ENCODE results near the gene ARHGAP10.

Gene ARHGAP10

DNA sequence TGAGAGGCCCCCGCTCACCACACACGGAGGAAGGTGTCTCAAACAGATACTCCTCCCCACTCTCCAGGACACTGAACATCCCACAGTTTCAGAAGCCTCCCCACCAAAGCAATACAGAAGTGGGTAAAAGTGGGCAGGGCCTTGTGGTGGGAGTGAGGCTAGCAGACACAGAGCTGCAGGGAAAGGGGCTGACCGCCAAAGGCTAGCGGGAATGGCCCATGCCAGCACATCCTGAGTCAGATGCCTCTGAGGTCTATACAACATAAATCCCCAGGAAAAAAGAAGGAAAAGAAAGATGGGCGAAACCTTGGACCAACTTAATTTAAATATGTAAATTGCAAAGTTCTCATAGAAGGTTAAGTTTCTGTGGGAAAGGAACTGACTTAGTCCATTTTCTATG is 21.9 kb upstream of the ARHGAP10 start:
- TF ChIP-seq, protein P1, sequence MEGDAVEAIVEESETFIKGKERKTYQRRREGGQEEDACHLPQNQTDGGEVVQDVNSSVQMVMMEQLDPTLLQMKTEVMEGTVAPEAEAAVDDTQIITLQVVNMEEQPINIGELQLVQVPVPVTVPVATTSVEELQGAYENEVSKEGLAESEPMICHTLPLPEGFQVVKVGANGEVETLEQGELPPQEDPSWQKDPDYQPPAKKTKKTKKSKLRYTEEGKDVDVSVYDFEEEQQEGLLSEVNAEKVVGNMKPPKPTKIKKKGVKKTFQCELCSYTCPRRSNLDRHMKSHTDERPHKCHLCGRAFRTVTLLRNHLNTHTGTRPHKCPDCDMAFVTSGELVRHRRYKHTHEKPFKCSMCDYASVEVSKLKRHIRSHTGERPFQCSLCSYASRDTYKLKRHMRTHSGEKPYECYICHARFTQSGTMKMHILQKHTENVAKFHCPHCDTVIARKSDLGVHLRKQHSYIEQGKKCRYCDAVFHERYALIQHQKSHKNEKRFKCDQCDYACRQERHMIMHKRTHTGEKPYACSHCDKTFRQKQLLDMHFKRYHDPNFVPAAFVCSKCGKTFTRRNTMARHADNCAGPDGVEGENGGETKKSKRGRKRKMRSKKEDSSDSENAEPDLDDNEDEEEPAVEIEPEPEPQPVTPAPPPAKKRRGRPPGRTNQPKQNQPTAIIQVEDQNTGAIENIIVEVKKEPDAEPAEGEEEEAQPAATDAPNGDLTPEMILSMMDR (IDR thresholded peaks at IDR 0.05; ENCODE audit: insufficient read depth, low read length, poor library complexity, severe bottlenecking), result no peak
- DNase-seq (ENCODE audit: extremely low read depth, insufficient read length), result no peak

DNA sequence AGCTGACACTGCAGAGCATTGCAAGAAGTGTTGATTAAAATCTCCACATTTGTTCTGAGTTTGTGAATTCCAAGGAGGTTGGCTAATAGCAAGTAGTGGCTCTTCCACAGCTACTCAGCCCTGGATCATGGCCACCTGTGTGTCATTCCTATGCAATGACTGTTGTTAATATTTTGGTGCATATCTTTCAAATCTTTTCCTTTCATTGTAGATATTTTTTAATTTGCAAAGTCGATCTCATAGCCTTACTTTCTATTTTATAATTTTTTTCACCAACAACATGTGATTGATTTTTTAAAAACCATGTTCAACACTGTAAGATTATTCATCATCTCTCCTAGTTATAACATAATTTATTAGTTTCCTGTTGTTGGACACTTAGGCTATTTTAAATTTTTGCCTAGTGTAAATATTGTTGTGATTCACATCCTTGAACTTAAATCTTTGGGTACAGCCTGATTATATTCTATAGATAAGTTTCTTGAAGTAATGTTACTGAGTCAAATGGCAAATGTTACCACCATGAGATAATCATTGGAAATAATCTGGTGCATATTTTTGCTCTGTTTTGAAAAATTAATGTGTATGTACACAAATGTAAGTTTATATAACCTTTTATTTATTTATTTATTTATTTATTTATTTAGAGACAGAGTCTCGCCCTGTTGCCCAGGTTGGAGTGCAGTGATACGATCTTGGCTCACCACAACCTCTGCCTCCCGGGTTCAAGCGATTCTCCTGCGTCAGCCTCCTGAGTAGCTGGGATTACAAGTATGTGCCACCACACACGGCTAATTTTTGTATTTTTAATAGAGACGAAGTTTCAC is 17.1 kb upstream of the ARHGAP10 start:
- Histone ChIP-seq H3K4me3 (replicated peaks; ENCODE audit: low read depth, low read length) (no peak overlapping the region), H3K36me3 (ENCODE audit: control insufficient read depth, insufficient read depth, low read length) (no peaks in the 10 kb centered on the region), H3K27me3 (replicated peaks; ENCODE audit: control insufficient read depth, insufficient read depth, low read length) (no peaks in the 10 kb centered on the region)
- DNase-seq (ENCODE audit: extremely low read depth, insufficient read length), result no peak
- TF ChIP-seq, protein P1 (IDR thresholded peaks at IDR 0.05; ENCODE audit: insufficient read depth, low read length, poor library complexity, severe bottlenecking), result no peak

More for the DNA sequence above, 21.9 kb upstream of the ARHGAP10 start:
- no peaks in the 10 kb centered on the region for H3K36me3 ChIP-seq (ENCODE audit: control insufficient read depth, insufficient read depth, low read length)
- no peak overlapping the region for H3K4me3 ChIP-seq (replicated peaks; ENCODE audit: low read depth, low read length)
- no peaks in the 10 kb centered on the region for H3K27me3 ChIP-seq (replicated peaks; ENCODE audit: control insufficient read depth, insufficient read depth, low read length)

DNA sequence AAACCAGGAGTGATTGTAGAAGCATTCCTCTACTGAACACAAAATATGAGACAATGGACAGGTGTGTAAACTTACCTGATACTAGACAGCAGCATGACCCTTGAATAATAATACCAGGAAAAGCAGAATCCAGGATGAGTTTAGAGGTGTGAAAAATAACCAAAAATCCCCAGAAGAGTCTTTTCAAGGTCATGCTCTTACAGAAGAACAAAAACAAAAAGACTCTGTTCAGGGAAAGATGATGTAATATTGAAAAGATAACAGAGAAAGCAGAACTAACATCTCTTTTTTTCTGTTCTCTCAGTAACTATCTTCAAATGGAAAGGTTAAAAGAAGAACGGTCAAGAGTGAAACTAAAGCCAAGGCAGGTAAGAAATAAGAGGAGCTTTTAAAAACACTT is 14.0 kb upstream of the ARHGAP10 start:
- H3K36me3 ChIP-seq (ENCODE audit: control insufficient read depth, insufficient read depth, low read length), result no peaks in the 10 kb centered on the region
- TF ChIP-seq, protein P1 (IDR thresholded peaks at IDR 0.05; ENCODE audit: insufficient read depth, low read length, poor library complexity, severe bottlenecking), result no peak
- peak; percentile 68 for DNase-seq (ENCODE audit: extremely low read depth, insufficient read length)

DNA sequence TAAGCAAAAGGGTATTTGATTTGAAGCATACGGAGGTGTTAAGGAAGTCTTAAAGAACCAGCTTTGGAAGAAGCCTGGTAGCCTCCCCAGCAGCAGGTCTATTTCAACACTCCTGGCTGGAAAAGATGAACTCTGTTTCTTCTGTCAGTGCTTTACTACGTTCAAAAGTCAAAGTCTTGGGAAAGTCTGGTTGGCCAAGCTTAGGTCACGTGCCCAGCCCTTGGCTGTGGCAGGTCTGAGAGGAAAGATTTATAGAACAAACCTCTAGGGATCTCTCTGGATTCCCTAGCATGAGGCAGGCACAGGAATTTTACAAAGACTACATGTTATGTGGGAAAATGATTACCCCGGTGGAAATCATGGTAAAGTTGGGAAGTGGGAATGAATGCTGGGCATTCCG is 8.6 kb upstream of the ARHGAP10 start:
- DNase-seq (ENCODE audit: extremely low read depth, insufficient read length), result no peak
- Histone ChIP-seq H3K27me3 (replicated peaks; ENCODE audit: control insufficient read depth, insufficient read depth, low read length) (no peaks in the 10 kb centered on the region), H3K4me3 (replicated peaks; ENCODE audit: low read depth, low read length) (no peak overlapping the region), H3K36me3 (ENCODE audit: control insufficient read depth, insufficient read depth, low read length) (no peaks in the 10 kb centered on the region)
- TF ChIP-seq, protein P1 (IDR thresholded peaks at IDR 0.05; ENCODE audit: insufficient read depth, low read length, poor library complexity, severe bottlenecking), result no peak

More for the DNA sequence above, 14.0 kb upstream of the ARHGAP10 start:
- H3K27me3 ChIP-seq (replicated peaks; ENCODE audit: control insufficient read depth, insufficient read depth, low read length), result no peaks in the 10 kb centered on the region
- H3K4me3 ChIP-seq (replicated peaks; ENCODE audit: low read depth, low read length), result no peak overlapping the region

DNA sequence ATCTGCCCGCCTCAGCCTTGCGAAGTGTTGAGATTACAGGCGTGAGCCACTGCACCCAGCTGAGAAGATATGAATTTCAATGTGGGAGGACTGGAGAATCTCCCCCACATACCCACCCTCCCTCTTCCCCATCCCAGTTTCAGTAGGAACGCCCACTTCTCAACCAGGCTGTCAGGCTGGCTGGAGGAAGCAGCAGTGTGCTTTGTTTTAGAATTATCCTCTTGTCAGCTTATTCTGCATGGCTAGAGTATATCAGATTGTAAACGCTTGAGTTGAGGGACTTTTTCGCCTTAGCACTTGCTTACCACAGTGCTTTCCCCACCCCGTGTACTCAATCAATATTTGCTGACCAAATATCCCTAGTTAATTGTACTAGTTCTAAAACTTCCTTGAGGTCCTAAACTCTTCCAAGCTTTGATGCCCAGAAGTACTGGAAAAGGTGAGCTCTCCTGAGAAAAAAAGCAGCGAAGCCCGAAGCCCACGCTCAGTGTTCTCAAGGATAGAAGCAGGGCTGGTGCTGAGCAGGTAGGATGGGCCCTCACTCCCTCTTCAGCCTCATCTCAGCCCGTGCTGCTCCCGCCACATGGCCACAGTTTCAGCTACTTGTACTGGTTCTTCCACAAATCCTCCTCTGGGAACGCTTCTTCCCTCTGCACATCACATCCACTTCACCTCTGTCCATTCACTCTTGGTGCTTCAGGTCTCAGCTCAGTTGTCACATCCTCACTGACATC is 7.3 kb upstream of the ARHGAP10 start:
- DNase-seq (ENCODE audit: extremely low read depth, insufficient read length), result no peak
- Histone ChIP-seq H3K27me3 (replicated peaks; ENCODE audit: control insufficient read depth, insufficient read depth, low read length) (no peaks in the 10 kb centered on the region), H3K36me3 (ENCODE audit: control insufficient read depth, insufficient read depth, low read length) (no peaks in the 10 kb centered on the region), H3K4me3 (replicated peaks; ENCODE audit: low read depth, low read length) (no peak overlapping the region)
- TF ChIP-seq, protein P1 (IDR thresholded peaks at IDR 0.05; ENCODE audit: insufficient read depth, low read length, poor library complexity, severe bottlenecking), result no peak
